WTC11 (cell line): ENCODE measurements around the gene RNU1-2. TPM values are rescaled to one million over a fixed set of nuclear protein-coding genes. Genes with fewer than 3 reads are reported as not detected.
"Not testable (repeated sequence)": the region's sequence is repeated elsewhere in the genome, so short reads cannot be mapped to it uniquely, and the experiment has no call there.

Experiments
- ATAC-seq: fragments of 200-7000 bp; cut with Tn5 transposase; 2 replicates; pipeline ENCODE4 v1.10.0; 2021; ENCODE audit warnings: mild to moderate bottlenecking, moderate library complexity
- CTCF ChIA-PET: fragments of 300-600 bp; sonication (Branson Sonifier 250); formaldehyde crosslinking; loops from one replicate; lab custom pipeline; 2021; ENCODE audit warnings: antibody characterized with exemption; lab: Charles Lee
- POLR2A ChIA-PET: fragments of 350-600 bp; sonication (Branson Sonifier 250); formaldehyde crosslinking; loops from one replicate; lab custom pipeline; 2021; ENCODE audit warnings: antibody characterized with exemption; lab: Charles Lee
- DNase-seq: peaks from one replicate; pipeline ENCODE4 v3.0.0; 2021; ENCODE audit warnings: low spot score
- H3K27ac Mint-ChIP-seq: 2 replicates; pipeline ENCODE4 v1.8.0; 2021; ENCODE audit warnings: mixed read lengths
- H3K27me3 Mint-ChIP-seq: 2 replicates; pipeline ENCODE4 v1.8.0; 2021; ENCODE audit warnings: low read depth, mild to moderate bottlenecking, moderate library complexity, mixed read lengths
- H3K36me3 Mint-ChIP-seq: 2 replicates; pipeline ENCODE4 v1.8.0; 2021; ENCODE audit warnings: mixed read lengths
- H3K4me1 Mint-ChIP-seq: 2 replicates; pipeline ENCODE4 v1.8.0; 2022; ENCODE audit warnings: mixed read lengths
- H3K4me3 Mint-ChIP-seq: 2 replicates; pipeline ENCODE4 v1.8.0; 2021; ENCODE audit warnings: mild to moderate bottlenecking, moderate library complexity, mixed read lengths
- H3K9me3 Mint-ChIP-seq: 2 replicates; pipeline ENCODE4 v1.8.0; 2021; ENCODE audit warnings: mixed read lengths
- MAX ChIP-seq: sonication (generic); formaldehyde crosslinking; IDR thresholded peaks from 2 replicates; pipeline ENCODE4 v1.8.0; 2022; ENCODE audit warnings: mild to moderate bottlenecking, missing genetic modification reagents
- total RNA-seq: library from RNA; stranded (reverse); gene quantifications from 3 replicates; pipeline ENCODE4 v1.2.3, GENCODE V29; 2021

RNU1-2 gene
- total RNA-seq, 1 experiment from 2014 or later, result 1,197 TPM

GRCh38 chr1:16892978-16893525 is 2.7 kb upstream of the RNU1-2 start:
- H3K27me3 Mint-ChIP-seq, ATAC-seq, H3K9me3 Mint-ChIP-seq, DNase-seq, H3K27ac Mint-ChIP-seq, H3K4me3 Mint-ChIP-seq, H3K36me3 Mint-ChIP-seq: not testable (repeated sequence)
- ChIA-PET CTCF (interaction anchor here (1.5 kb wide), 1 partner anchor 184 kb away, joined by 3 read pairs; no protein-coding TSS in a partner anchor), POLR2A (interaction anchor here (0.7 kb wide), 1 partner anchor 12 kb away, joined by 3 read pairs; no protein-coding TSS in a partner anchor)
- peaks cover 26% of the 10 kb centered on the region for H3K4me1 Mint-ChIP-seq

GRCh38 chr1:16893796-16894195 is 2.0 kb upstream of the RNU1-2 start:
- H3K9me3 Mint-ChIP-seq, DNase-seq, POLR2A ChIA-PET, H3K4me3 Mint-ChIP-seq, H3K27ac Mint-ChIP-seq, H3K36me3 Mint-ChIP-seq, CTCF ChIA-PET, H3K27me3 Mint-ChIP-seq, ATAC-seq: not testable (repeated sequence)
- peaks cover 23% of the 10 kb centered on the region for H3K4me1 Mint-ChIP-seq

GRCh38 chr1:16894338-16894737 is 1.4 kb upstream of the RNU1-2 start:
- H3K36me3 Mint-ChIP-seq, DNase-seq, CTCF ChIA-PET, POLR2A ChIA-PET, H3K9me3 Mint-ChIP-seq, H3K27me3 Mint-ChIP-seq, ATAC-seq: not testable (repeated sequence)
- H3K4me1 Mint-ChIP-seq, result peaks cover 23% of the 10 kb centered on the region
- peak overlapping the region; percentile 32; the same call in 1 of the 2 replicates for H3K4me3 Mint-ChIP-seq
- peak overlapping the region; percentile 82 for H3K27ac Mint-ChIP-seq

GRCh38 chr1:16895233-16895597 is 565 bp upstream of the RNU1-2 start:
- Mint-ChIP-seq H3K4me3 (peak overlapping the region; percentile 71), H3K27ac (peak overlapping the region; percentile 100), H3K4me1 (peaks cover 19% of the 10 kb centered on the region)
- CTCF ChIA-PET, H3K36me3 Mint-ChIP-seq, ATAC-seq, POLR2A ChIA-PET, DNase-seq, H3K27me3 Mint-ChIP-seq, H3K9me3 Mint-ChIP-seq: not testable (repeated sequence)

GRCh38 chr1:16896316-16897055 is 706 bp downstream of the RNU1-2 start:
- Mint-ChIP-seq H3K4me1 (peaks cover 21% of the 10 kb centered on the region), H3K27ac (peak overlapping the region; percentile 100), H3K4me3 (peak overlapping the region; percentile 71)
- CTCF ChIA-PET, result interaction anchor here (1.2 kb wide), 1 partner anchor 33 kb away, joined by 4 read pairs; no protein-coding TSS in a partner anchor
- not testable (repeated sequence) for ATAC-seq, H3K27me3 Mint-ChIP-seq, H3K36me3 Mint-ChIP-seq, H3K9me3 Mint-ChIP-seq
- TF ChIP-seq MAX (CRISPR knock-in tag), result peak; percentile 46; the same call in 1 of the 2 replicates
- peak; percentile 61 for DNase-seq
- POLR2A ChIA-PET, result interaction anchor here (0.9 kb wide), 1 partner anchor 9 kb away, joined by 6 read pairs; no protein-coding TSS in a partner anchor

GRCh38 chr1:16897653-16898052 is 1.9 kb downstream of the RNU1-2 start:
- H3K9me3 Mint-ChIP-seq, ATAC-seq, CTCF ChIA-PET, H3K36me3 Mint-ChIP-seq, DNase-seq, H3K27me3 Mint-ChIP-seq: not testable (repeated sequence)
- H3K27ac Mint-ChIP-seq, result peak overlapping the region; percentile 98
- H3K4me1 Mint-ChIP-seq, result peaks cover 23% of the 10 kb centered on the region
- POLR2A ChIA-PET, result interaction anchor here (0.6 kb wide), 1 partner anchor 378 kb away, joined by 4 read pairs; no protein-coding TSS in a partner anchor
- H3K4me3 Mint-ChIP-seq, result peak overlapping the region; percentile 59

- DNase-seq, H3K4me3 Mint-ChIP-seq, H3K36me3 Mint-ChIP-seq, POLR2A ChIA-PET, H3K9me3 Mint-ChIP-seq, H3K27me3 Mint-ChIP-seq, H3K27ac Mint-ChIP-seq, ATAC-seq, CTCF ChIA-PET: not testable (repeated sequence)
- peaks cover 28% of the 10 kb centered on the region for H3K4me1 Mint-ChIP-seq
Measured at GRCh38 chr1:16898298-16898697, 2.5 kb downstream of the RNU1-2 start.

- H3K27ac Mint-ChIP-seq, H3K4me3 Mint-ChIP-seq, H3K27me3 Mint-ChIP-seq, POLR2A ChIA-PET, H3K36me3 Mint-ChIP-seq, ATAC-seq, DNase-seq, CTCF ChIA-PET, H3K9me3 Mint-ChIP-seq: not testable (repeated sequence)
- H3K4me1 Mint-ChIP-seq, result peaks cover 34% of the 10 kb centered on the region
Measured at GRCh38 chr1:16899020-16899419, 3.2 kb downstream of the RNU1-2 start.
